ENCODE data around the gene WWOX. TPM values are rescaled to one million over a fixed set of nuclear protein-coding genes. Genes with fewer than 3 reads are reported as not detected.

The WWOX gene
- total and polyA plus RNA-seq, 2 of the 4 experiments (the other 2 are of a cell fraction), result 2.7 to 5.4 TPM

GRCh38 chr16:78402833-78403232, 303.4 kb downstream of the WWOX start:
- H4K91ac ChIP-seq (ENCODE audit: insufficient read depth, low read depth, low read length), result no peak overlapping the region
- no peak overlapping the region for H2BK5ac ChIP-seq (ENCODE audit: low read depth, low read length, poor library complexity, severe bottlenecking)
- no peak overlapping the region for H3K9ac ChIP-seq (ENCODE audit: low read depth, low read length)
- no peak overlapping the region for H2AFZ ChIP-seq (replicated peaks; ENCODE audit: low read length, poor library complexity)
- no peak overlapping the region for H3K56ac ChIP-seq (ENCODE audit: extremely low read depth, insufficient read depth, low read length)
- no peak for TF ChIP-seq RAD21 (IDR thresholded peaks at IDR 0.05; ENCODE audit: low read length)
- no peak for TF ChIP-seq BHLHE40 (IDR thresholded peaks at IDR 0.05; ENCODE audit: low read depth, low read length)
- TF ChIP-seq SMC3 (IDR thresholded peaks at IDR 0.05; ENCODE audit: low read depth, low read length), result no peak
- no peak for TF ChIP-seq CEBPB (IDR thresholded peaks at IDR 0.05; ENCODE audit: low read depth, low read length)
- TF ChIP-seq CTCF (conservative IDR thresholded peaks at IDR 0.05; ENCODE audit: low read depth, low read length), result no peak
- TF ChIP-seq POLR2A (IDR thresholded peaks at IDR 0.05; ENCODE audit: low read depth, low read length), result no peak
- no peak for TF ChIP-seq RCOR1 (IDR thresholded peaks at IDR 0.05; ENCODE audit: insufficient replicate concordance, low read length)
- no peak for TF ChIP-seq ELK1 (IDR thresholded peaks at IDR 0.05; ENCODE audit: borderline replicate concordance, low read depth, low read length)
- no peak for TF ChIP-seq CHD1 (IDR thresholded peaks at IDR 0.05; ENCODE audit: low read depth, low read length)
- H3K4me2 ChIP-seq (ENCODE audit: low read depth, low read length), result no peak overlapping the region
- no CpG with 5 or more reads among the region's 3 CpGs for WGBS, 2 experiments (ENCODE audit: extremely low coverage in 2 of 2, insufficient read length in 1 of 2)
- no peak overlapping the region for H3K4ac ChIP-seq (ENCODE audit: low read depth, low read length)
- no peak overlapping the region for H3K18ac ChIP-seq (ENCODE audit: low read depth, low read length)
- CTCF ChIA-PET, result no interaction called here
- no peak overlapping the region for H3K27ac ChIP-seq (ENCODE audit: insufficient read depth, low read length)
- DNase-seq (no peak), ATAC-seq (ENCODE audit: low read depth) (no peak)
- no peak overlapping the region for H2AK5ac ChIP-seq (ENCODE audit: low read depth, low read length)
- no peak overlapping the region for H2BK20ac ChIP-seq (ENCODE audit: low read depth, low read length)
- peaks cover 13% of the 10 kb centered on the region for H3K9me3 ChIP-seq (ENCODE audit: control insufficient read depth, insufficient read depth, low read length)
- intact Hi-C loops (cut with micrococcal nuclease), result no loop called here
- no peak overlapping the region for H3K4me3 ChIP-seq (ENCODE audit: insufficient read depth, low read depth, low read length)
- no peaks in the 10 kb centered on the region for H3K9me1 ChIP-seq (ENCODE audit: insufficient read depth, low read length)
- in situ Hi-C loops (cut with MboI; ENCODE audit: low sequenced_read_pairs), result no loop called here
- dilution Hi-C loops (cut with HindIII; ENCODE audit: low sequenced_read_pairs, unreplicated experiment), result no loop called here
- H2BK120ac ChIP-seq (ENCODE audit: low read depth, low read length), result no peak overlapping the region
- H2BK15ac ChIP-seq (ENCODE audit: low read depth, low read length), result no peak overlapping the region
- no peaks in the 10 kb centered on the region for H3K79me1 ChIP-seq (ENCODE audit: low read depth in 1 of 2, low read length in 2 of 2)
- H2AK9ac ChIP-seq (replicated peaks; ENCODE audit: low read depth, low read length, poor library complexity), result no peak overlapping the region
- H3K4me1 ChIP-seq (ENCODE audit: control insufficient read depth, insufficient read depth, low read length), result peaks cover 2% of the 10 kb centered on the region; the same call in 1 of the 2 replicates
- no peak overlapping the region for H4K5ac ChIP-seq (ENCODE audit: low read depth, low read length)
- no peak overlapping the region for H3K23ac ChIP-seq (ENCODE audit: low read depth, low read length)
- H4K8ac ChIP-seq (ENCODE audit: low read depth in 2 of 2, low read length in 2 of 2), result no peak overlapping the region
- BruUV-seq (replicated peaks), result no TSS peak
- no peaks in the 10 kb centered on the region for H3K36me3 ChIP-seq (ENCODE audit: control insufficient read depth, insufficient read depth, low read length)
- POLR2A ChIA-PET (ENCODE audit: unreplicated experiment), result no interaction called here
- no peaks in the 10 kb centered on the region for H3K27me3 ChIP-seq (ENCODE audit: control insufficient read depth, insufficient read depth, low read length)
- H3K14ac ChIP-seq (replicated peaks; ENCODE audit: low read depth, low read length), result no peak overlapping the region
- H4K20me1 ChIP-seq (ENCODE audit: insufficient read depth, low read length), result no peaks in the 10 kb centered on the region
